Left forelimb (tissue), 1 donor: ENCODE measurements around the gene RPL35.
A peak's percentile ranks its signal among the peaks of the same experiment; 100 is the strongest.

Experiments used
- DNase-seq: peaks from one replicate; pipeline ENCODE4 v3.0.0-alpha.2; 2018; ENCODE audit warnings: low spot score

RPL35 gene

DNA sequence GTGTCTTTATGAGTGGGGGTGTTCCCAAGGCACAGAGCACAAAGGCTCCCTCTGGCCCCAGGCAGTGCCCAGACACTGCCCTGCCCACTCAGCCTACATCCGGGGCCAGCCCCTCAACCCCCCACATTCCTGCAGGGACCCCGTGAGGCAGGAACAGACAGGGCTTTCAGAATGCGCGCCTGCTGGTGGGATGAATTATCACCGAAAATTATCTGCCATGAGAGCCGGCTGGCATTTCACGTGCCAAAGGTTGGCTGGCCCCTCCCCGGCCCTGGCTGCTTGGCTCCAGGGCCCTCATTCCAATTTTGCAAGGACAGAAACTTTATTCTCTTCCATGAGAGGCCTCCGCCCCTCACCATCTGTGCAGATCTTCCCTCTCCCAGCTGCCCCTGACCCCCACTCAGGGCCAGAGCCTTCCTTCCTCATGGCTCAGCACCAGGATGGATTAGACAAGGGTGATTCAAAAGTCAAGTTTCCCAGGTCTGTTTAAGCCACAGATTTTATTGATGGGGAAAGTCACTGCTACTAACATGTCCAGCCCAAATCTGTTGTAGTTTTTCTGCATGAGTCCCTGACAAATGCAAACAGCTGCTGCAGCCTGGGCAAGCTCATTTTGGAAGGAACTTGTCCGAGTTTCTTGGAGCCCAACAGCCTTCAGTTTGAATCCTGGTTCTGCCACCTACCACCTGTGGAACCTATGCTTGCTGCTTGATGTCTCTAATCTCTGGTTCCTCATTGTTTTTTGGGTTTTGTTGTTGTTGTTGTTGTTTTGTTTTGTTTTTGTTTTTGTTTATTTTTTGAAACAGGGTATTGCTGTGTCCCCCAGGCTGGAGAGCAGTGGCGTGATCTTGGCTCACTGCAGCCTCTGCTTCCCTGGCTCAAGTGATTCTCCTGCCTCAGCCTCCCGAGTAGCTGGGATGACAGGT, 40.8 kb downstream of the RPL35 start:
- peak; percentile 78 for DNase-seq

DNA sequence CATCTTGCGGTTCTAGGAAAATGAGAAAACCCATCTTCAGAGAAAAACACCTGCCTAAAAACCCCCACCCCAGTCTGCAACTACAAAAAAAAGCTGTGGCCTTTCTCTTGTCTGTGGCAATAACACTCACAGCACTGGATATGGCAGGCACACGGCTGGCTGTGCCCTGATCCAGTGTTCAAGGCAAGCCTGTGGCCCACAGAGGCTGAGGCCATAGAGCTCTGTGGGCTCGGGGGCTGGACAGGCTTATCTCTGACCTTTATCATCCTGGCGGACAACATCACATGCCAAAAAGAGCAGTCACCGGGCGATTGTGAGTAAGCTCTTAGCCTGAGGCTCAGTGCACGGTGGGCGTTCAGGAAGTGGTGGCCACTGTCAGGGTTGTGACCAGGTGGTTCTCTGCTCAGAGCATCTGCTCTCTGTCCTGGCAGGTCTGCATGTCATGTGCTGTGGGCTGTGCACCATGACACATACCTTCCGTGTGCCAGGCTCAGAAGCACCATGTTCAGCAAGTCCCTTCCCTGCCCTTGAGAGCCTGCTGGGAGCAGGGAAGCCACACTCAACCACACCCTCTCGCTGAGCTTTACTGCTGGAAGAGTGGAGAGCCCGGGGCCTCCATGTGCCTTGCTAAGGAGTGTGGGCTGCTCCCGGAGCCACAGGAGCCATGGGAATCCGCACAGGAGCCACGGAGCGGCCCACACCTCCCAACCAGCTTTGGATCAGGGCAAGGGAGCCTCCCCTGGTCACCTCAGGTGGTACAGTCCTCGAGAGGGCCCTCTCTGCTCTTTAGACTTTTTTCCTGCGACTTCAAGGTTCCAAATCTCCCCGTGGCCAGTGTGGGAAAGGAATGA, 43.1 kb downstream of the RPL35 start:
- DNase-seq, result no peak

- DNase-seq, result no peak
These were observed 46.2 kb downstream of the RPL35 start for GRCh38 chr9:124815601-124816000.

DNA sequence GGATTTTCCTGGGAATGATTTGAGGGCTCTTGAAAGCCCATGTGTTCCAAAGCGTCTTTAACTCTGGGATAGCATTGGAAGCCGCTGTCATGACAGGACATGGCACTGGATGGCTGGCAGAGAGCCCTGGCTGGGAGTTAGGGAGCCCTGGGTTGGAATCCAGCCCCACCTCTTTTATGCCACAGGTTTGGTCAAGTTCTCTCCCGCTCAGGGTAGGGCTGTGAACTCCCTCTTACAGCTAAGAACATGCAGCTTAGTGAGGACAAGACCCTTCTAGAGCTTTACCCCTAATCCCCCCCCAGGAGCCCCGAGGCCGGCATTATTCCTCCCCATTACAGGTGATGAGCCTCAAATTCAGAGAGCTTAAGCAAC, 47.6 kb downstream of the RPL35 start:
- no peak for DNase-seq

DNA sequence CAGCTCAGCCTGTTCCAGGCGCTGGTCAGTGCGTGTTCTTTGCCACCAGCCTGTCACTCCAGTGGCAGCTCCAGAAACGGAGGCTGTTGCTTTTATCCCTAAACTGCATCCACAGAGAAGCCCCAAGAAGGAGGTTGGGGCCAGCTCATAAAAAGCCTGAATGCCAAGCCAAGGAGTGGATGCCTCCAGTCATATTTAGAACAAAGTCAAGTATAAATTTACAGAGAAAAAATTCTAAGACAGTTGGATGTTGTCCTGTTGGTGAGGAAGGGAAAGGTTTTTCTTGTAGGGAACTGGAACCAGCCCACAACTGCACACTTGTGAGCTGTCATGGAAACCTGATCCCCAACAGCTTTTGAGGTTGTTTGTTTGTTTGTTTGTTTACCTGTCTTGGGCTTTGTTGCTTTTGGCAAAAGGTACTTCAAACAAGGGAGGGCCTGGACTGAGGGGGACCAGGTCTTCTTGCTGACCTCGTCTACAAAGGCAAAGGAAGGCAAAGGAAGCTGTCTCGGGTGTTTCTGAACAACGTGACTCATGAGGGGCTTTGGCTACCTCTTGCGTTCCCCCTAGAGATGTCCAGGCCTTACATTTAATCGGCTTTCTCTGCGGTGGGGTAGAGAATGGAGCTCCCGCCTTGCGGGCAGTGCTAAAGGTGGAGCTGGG, 48.1 kb downstream of the RPL35 start:
- no peak for DNase-seq

GRCh38 chr9:124813041-124813440, 48.7 kb downstream of the RPL35 start:
- no peak for DNase-seq

GRCh38 chr9:124812441-124812876, 49.3 kb downstream of the RPL35 start:
- peak; percentile 83 for DNase-seq

- DNase-seq, result peak; percentile 84
These were observed 50.9 kb downstream of the RPL35 start for GRCh38 chr9:124810663-124811355.

- no peak for DNase-seq
These were observed 51.8 kb downstream of the RPL35 start for GRCh38 chr9:124809741-124810500.

DNA sequence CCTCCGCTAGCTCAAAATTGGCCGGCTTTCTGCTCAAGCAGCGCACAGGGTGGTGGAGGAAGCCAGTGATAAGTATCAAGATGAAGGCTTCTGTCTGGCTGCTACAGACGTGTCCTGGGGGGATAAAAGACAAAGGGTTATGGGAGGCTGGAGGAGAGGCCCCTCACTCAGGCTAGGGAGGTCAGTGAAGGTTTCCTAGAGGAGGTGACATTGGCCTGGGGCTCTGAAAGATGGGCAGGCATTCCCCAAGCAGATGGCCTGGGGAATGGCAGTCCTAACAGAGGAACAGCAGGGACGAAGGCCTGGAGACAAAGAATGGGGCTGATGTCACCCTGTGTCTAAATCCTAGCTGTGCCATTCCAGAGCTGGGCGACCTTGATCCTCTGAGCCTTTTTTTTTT, 52.5 kb downstream of the RPL35 start:
- DNase-seq, result no peak

- no peak for DNase-seq
These were observed 53.4 kb downstream of the RPL35 start for GRCh38 chr9:124808246-124808956.
